Muscle layer of colon (tissue), 2 donors: ENCODE data around the gene CIB4.
A peak's percentile ranks its signal among the peaks of the same experiment; 100 is the strongest.
"Not testable (repeated sequence)": the region's sequence is repeated elsewhere in the genome, so short reads cannot be mapped to it uniquely, and the experiment has no call there.

Experiments used
- H3K27ac ChIP-seq: one replicate; pipeline ENCODE4 v1.7.0; 2013; ENCODE audit warnings: low read depth, mild to moderate bottlenecking, low read length, moderate library complexity
- H3K27me3 ChIP-seq, 2 donors: one replicate each; pipeline ENCODE4 v1.7.0; 2013; ENCODE audit warnings: low read length in 2 of 2, mild to moderate bottlenecking in 2 of 2; ENCODE audit not compliant: insufficient read depth in 2 of 2, control insufficient read depth in 1 of 2
- H3K36me3 ChIP-seq: one replicate; pipeline ENCODE4 v1.7.0; 2013; ENCODE audit warnings: mild to moderate bottlenecking, low read length; ENCODE audit not compliant: insufficient read depth
- H3K4me1 ChIP-seq: one replicate; pipeline ENCODE4 v1.7.0; 2013; ENCODE audit warnings: mild to moderate bottlenecking, low read length; ENCODE audit not compliant: insufficient read depth
- H3K4me3 ChIP-seq, 2 donors: one replicate each; pipeline ENCODE4 v1.7.0; 2013; ENCODE audit warnings: low read length in 2 of 2, low read depth in 1 of 2, mild to moderate bottlenecking in 1 of 2, moderate library complexity in 1 of 2
- H3K9ac ChIP-seq: one replicate; pipeline ENCODE4 v1.7.0; 2013; ENCODE audit warnings: low read length
- H3K9me3 ChIP-seq: one replicate; pipeline ENCODE4 v1.7.0; 2013; ENCODE audit warnings: mild to moderate bottlenecking, low read length
- donor health status: abdominal sarcoma.
- donor health status: Adenocarcinoma of cecum.

CIB4 gene

DNA sequence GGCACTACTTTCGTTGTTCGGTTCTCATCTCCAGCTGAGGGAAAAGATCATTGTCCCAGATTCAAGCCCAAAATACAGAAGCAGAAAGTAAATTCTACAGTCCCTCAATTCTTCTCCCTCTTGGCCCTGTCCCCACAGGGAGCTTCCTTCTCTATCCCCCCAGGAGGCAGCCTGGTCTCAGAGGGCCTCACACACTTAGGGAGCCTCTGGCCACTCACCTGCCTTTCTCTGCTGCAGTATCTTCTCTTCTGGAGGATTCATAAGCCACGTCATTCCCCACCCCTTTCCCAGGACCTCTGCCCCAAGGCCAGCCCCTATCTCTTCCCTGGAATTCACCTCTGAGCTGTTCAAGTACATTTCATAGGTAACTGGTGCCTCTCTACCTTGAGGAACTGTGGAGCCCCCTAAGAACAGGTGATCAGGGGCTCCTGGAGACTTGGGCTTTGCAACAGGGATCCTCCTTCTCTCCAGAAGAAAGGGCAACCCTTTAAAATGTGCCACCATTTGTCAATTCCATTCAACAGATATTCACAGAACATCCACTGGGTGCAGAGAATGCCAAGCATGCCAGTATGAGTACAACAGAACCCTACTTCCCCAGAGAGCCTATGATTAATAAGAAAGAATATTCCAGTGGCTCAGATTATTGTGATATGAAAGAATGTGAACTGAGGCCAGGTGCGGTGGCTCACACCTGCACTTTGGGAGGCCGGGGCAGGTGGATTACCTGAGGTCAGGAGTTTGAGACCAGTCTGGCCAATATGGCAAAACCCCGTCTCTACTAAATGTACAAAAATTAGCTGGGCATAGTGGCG, 72.9 kb downstream of the CIB4 start:
- Histone ChIP-seq H3K27me3 (peaks cover 0 to 13% of the 10 kb centered on the region in 2 donors), H3K36me3 (no peaks in the 10 kb centered on the region), H3K9ac (no peak overlapping the region)

DNA sequence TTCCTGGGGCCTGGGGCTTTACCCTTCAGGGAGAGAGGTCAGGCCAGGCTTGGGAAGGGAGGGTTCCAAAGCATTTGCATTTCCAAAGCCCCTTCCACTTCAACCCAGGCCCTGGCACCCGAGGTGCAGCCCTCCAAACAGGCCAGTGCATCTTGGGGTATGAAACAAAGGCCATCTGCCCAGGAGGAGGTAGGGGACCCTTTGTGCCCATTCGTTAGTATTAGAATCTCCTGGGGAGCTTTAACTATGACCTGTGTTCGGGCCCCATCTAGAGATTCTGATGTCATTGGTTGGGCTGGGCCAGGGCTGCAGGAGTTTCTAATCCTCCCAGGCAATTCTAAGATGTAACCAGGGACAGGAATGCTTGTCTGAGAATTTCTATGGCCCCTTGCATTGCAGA, 73.6 kb downstream of the CIB4 start:
- Histone ChIP-seq H3K9ac (no peak overlapping the region), H3K9me3 (no peaks in the 10 kb centered on the region), H3K27me3 (peaks cover 0 to 16% of the 10 kb centered on the region in 2 donors), H3K36me3 (no peaks in the 10 kb centered on the region), H3K4me3 (no peak overlapping the region), H3K4me1 (peaks cover 9% of the 10 kb centered on the region), H3K27ac (no peak overlapping the region)

More for the DNA sequence above, 72.9 kb downstream of the CIB4 start:
- H3K4me3 ChIP-seq, result no peak overlapping the region
- no peak overlapping the region for H3K27ac ChIP-seq
- no peaks in the 10 kb centered on the region for H3K9me3 ChIP-seq
- H3K4me1 ChIP-seq, result peaks cover 4% of the 10 kb centered on the region

DNA sequence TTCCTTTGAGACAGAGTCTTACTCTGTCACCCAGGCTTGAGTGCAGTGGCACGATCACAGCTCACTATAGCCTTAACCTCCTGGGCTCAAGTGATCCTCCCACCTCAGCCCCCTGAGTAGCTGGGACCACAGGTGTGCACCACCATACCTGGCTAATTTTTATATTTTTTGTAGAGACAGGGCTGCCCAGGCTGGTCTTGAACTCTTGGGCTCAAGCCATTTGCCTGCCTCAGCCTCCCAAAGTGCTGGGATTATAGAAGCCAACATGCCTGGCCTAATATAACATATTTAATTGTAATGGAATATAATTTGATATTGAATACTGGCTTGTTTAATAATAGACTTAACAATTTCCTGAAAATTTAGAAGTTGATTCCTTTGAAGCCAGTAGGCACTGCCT, 74.4 kb downstream of the CIB4 start:
- H3K36me3 ChIP-seq, H3K4me3 ChIP-seq, H3K4me1 ChIP-seq, H3K9me3 ChIP-seq, H3K27ac ChIP-seq, H3K9ac ChIP-seq: not testable (repeated sequence)
- peaks cover 0 to 24% of the 10 kb centered on the region in 2 donors for H3K27me3 ChIP-seq

DNA sequence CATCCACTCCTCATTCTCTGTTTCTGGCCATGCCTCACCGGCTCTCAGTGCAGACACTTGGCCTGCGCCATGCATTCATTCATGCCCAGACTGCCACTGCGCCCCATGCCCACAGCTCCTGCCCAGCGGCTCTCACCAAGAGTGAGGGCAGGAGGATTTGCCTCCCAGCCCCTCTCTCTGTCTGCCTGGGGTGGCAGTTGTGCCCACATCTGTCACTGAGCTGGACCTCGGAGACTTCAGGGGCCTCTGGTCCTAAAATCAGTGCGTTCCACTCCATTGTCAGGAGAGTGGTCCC, 75.1 kb downstream of the CIB4 start:
- Histone ChIP-seq H3K9ac (no peak overlapping the region), H3K36me3 (no peaks in the 10 kb centered on the region), H3K4me1 (peaks cover 9% of the 10 kb centered on the region), H3K4me3 (no peak overlapping the region), H3K27me3 (peaks cover 0 to 24% of the 10 kb centered on the region in 2 donors), H3K27ac (no peak overlapping the region), H3K9me3 (no peaks in the 10 kb centered on the region)

DNA sequence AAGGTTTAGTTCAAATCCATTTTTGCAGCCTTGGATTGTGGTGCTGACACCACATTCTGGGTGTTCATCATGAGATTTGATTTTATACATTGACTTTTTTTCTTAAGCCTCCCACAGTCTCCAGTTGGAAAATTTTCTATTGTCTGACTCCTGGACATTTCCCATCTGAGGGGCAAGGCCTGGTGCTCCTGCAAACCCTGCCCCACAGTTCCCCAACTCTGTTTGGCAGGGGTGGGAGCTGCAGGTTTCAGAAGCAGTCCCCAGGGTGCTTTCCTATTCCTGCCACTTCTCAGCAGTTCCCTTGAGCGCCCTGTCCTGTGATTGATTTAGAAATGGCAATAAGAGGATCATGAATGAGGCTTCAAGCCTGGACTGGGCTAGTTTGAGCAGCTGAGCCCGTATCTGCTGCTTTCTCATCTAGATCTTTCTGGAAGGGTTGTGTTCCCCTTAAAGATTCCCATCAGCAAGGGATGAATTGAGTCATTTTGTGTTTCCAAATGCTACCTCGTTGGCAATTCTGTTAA, 77.0 kb downstream of the CIB4 start:
- Histone ChIP-seq H3K27me3 (peaks cover 0 to 23% of the 10 kb centered on the region in 2 donors), H3K4me1 (peaks cover 9% of the 10 kb centered on the region), H3K9me3 (no peaks in the 10 kb centered on the region), H3K4me3 (no peak overlapping the region), H3K9ac (no peak overlapping the region), H3K27ac (no peak overlapping the region), H3K36me3 (no peaks in the 10 kb centered on the region)

DNA sequence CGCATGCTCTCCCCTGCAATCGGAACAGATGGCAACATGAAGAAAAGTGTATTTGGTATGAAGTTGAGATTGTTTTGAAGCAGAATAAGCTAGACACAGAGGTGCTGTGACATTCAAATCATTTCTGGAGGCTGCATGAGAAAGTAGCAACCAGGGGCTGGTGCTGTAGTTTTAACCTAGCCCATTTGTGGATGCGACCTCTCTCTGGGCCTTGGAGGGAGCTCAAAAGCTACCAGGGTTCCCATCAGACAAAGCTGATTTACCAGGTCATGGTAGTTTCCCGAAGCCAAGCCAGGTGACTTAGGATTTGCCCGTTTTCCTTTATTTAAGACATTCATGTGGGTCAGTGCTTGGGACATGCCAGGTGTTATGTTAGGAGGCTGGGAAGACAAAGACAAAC, 77.5 kb downstream of the CIB4 start:
- Histone ChIP-seq H3K4me3 (peak overlapping the region in 1 of 2 donors; percentile 57), H3K9ac (no peak overlapping the region), H3K27me3 (peaks cover 0 to 28% of the 10 kb centered on the region in 2 donors), H3K27ac (no peak overlapping the region), H3K9me3 (no peaks in the 10 kb centered on the region), H3K4me1 (peaks cover 9% of the 10 kb centered on the region), H3K36me3 (no peaks in the 10 kb centered on the region)

DNA sequence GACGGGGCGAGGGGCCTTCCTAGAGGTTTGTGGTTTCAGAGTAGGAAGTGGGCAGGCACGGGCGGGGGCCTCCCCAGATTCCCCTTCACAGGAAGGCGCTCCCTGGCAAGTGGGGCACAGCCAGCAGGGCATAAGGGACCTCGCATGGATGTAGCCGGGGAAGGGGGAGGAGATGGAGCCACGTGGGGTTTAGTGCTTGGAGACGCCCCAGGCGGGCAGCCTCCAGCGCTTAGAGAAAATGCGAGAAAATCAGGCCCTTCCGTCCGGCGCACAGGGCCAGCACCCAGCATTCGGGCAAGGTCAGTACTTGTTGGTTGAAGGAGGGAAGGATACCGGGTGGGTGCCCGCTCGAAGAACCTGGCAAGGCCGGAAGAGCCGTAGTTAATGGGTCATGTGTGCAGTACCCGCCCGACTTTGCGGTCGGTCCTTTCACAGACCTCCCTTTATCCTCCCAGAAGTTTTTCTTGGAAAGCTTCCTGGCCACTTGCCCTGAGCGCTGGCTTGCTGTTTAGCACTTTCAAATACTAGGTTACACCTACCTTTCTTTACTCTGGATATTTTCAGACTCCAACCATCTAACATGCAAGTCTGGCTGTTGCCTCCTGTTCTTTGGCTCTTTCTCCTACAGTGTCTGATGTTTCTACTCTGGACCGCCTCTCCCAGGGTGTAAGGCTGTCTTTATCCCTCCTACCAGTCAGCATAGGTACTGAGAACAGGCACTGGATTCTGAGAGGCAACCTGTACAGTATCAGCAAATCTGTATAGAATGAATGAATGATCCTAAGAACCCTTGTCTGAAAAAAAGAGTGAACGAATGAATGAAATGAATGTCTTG, 78.1 kb downstream of the CIB4 start:
- H3K4me3 ChIP-seq, result peak overlapping the region; percentile 50 to 57
- H3K27me3 ChIP-seq, result peaks cover 0 to 30% of the 10 kb centered on the region in 2 donors

DNA sequence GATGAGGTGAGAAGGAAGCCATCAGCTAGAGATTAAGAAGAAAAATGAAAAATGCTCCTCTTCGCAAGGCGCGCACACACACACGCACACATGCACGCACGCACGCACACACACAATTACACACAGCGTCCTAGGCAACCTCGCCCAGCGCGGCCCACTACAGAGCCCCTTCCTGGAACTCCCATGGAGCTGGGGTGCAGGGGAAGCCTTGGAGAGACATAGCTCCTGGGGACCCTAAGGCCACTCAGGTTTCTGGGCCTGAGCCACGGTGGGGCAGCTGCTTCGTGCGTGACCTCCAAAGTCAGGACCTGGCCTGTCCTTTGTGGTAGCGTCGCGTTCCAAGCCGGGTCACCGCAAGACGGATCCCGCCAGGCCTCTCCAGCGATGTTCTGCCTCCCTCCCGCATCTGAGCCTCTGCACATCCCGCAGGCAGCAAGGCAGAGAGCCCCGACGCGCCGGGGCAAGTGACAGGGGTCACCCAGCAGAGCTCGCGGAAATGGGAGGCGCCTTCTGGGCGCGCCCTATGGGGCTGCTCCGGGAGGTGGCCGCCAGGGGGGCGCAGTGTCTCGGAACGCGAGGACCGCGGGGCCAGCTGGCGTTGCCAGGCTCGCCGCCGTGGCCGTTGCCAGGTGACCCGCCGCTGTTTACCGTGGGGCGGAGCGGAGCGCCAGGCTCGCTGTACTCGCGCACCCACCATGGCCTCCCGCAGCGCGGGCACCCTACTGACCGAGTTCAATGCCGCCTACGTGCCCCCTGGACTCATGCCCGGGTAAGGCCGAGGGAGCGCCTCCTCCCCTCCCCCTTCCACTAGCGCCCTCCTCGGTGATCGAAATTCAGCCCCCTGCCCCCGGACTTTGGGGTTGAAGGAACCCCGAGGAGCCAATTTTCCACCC, 79.0 kb downstream of the CIB4 start:
- no peak overlapping the region for H3K9ac ChIP-seq
- peaks cover 0 to 34% of the 10 kb centered on the region in 2 donors for H3K27me3 ChIP-seq
- H3K4me1 ChIP-seq, result peaks cover 9% of the 10 kb centered on the region
- H3K36me3 ChIP-seq, result no peaks in the 10 kb centered on the region
- no peaks in the 10 kb centered on the region for H3K9me3 ChIP-seq
- peak overlapping the region; percentile 50 to 57 for H3K4me3 ChIP-seq
- H3K27ac ChIP-seq, result peak overlapping the region; percentile 13

More for the DNA sequence above, 78.1 kb downstream of the CIB4 start:
- H3K4me1 ChIP-seq, result peaks cover 9% of the 10 kb centered on the region
- H3K9me3 ChIP-seq, result no peaks in the 10 kb centered on the region
- H3K9ac ChIP-seq, result no peak overlapping the region
- no peaks in the 10 kb centered on the region for H3K36me3 ChIP-seq
- peak overlapping the region; percentile 13 for H3K27ac ChIP-seq

DNA sequence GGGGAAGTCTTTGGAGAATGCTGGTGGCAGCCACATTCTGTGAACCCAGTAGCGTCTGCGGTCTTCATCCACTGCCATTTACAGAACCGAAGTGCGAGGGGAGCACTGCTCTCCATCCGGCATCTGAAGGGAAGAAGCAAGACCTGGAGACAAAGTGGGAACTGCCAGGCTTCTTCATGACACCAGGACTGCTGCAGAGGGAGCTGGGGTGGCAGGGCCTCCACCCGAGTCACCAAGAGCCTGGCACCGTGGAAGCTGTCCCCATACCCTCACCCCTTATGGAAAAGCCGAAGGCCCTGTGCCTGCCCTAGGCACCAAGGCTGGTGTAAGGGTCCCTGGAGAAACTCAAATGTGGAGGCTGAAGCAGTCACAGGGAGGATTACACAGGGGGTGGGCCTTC, 79.8 kb downstream of the CIB4 start:
- no peaks in the 10 kb centered on the region for H3K36me3 ChIP-seq
- no peak overlapping the region for H3K27ac ChIP-seq
- H3K27me3 ChIP-seq, result peaks cover 0 to 34% of the 10 kb centered on the region in 2 donors

DNA sequence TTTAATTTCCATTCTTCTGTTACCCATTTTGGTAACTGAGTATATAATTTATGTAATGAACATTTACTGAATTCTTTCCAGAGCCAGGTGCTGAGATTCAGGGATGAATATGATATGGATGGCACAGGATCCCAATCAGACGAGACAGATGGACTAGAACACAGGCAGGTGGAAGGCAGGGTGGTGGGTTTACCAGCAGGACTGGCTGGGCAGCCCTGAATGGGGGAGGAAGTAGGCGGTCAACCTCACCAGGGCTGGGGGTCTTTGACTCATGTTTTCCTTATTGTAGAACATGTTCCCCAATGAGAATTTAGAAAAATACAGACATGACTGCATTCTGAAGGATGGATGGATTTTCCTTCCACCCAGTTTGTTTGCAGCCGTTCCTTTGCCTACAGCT, 80.3 kb downstream of the CIB4 start:
- H3K36me3 ChIP-seq, result no peaks in the 10 kb centered on the region
- H3K4me1 ChIP-seq, result peaks cover 9% of the 10 kb centered on the region
- peaks cover 0 to 30% of the 10 kb centered on the region in 2 donors for H3K27me3 ChIP-seq
- no peak overlapping the region for H3K9ac ChIP-seq
- no peaks in the 10 kb centered on the region for H3K9me3 ChIP-seq
- H3K4me3 ChIP-seq, result no peak overlapping the region
- no peak overlapping the region for H3K27ac ChIP-seq

More for the DNA sequence above, 79.8 kb downstream of the CIB4 start:
- Histone ChIP-seq H3K4me3 (no peak overlapping the region), H3K4me1 (peaks cover 9% of the 10 kb centered on the region), H3K9ac (no peak overlapping the region), H3K9me3 (no peaks in the 10 kb centered on the region)

DNA sequence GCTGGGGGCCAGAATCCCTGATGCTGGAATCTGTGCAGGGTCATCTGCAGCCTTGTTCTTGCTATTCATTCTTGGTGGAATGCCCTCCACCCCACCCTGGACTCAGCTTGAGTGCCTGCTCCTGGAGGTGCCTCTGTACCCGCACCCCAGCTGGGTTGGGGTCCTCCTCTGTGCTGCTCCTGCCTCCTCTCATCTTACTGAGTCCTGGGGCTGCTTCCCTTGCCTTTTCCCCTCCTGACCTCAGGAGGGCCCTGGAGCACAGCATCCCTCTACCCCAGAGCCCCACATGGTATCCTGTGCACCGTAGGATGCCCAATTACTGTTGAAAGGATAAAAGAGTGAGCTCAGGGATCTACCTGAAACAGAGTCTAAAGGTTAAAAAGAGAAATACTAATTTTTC, 81.6 kb downstream of the CIB4 start:
- no peak overlapping the region for H3K27ac ChIP-seq
- H3K36me3 ChIP-seq, result no peaks in the 10 kb centered on the region
- no peak overlapping the region for H3K9ac ChIP-seq
- H3K27me3 ChIP-seq, result peaks cover 0 to 27% of the 10 kb centered on the region in 2 donors
- H3K4me3 ChIP-seq, result no peak overlapping the region
- peaks cover 9% of the 10 kb centered on the region for H3K4me1 ChIP-seq
- no peaks in the 10 kb centered on the region for H3K9me3 ChIP-seq
